ENCODE results near the gene GALNT10. TPM values are rescaled to one million over a fixed set of nuclear protein-coding genes. Genes with fewer than 3 reads are reported as not detected.

Gene GALNT10
- total RNA-seq, 1 donor from 2014 or later = 23.5 TPM

DNA sequence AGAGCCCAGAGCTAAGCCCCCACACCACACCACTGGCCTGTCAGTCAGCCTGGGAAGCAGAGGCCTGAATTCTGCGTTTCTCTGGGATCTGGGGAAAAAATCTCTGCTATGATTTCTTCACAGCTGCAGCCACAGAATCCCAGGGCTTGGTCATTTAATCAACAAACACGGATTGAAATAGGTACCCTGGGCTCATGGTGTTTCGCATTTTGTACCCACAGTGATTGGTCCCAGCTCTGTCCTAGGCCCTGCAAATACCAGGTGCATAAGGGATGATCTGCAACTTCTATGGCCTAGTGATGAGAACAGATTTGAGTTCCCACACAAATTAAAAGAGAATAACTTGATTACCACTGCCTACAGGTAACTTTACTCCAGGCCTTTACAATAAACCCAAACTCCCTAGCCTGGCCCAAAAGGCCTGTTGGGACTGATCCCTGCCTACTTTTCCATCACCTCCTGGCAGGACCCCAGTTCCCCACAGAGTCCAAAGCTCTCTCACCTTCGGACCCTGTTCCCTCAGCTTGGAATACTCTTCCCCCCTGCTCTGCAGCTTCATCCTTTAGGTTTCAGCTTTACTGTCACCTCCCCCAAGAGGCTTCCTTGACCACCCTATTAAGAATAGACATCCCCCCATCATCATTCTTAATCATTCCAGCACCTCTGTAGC, 240.6 kb downstream of the GALNT10 start:
- H3K4me3 ChIP-seq (ENCODE audit: low read depth, low read length) = no peak overlapping the region
- TF ChIP-seq, protein P1, sequence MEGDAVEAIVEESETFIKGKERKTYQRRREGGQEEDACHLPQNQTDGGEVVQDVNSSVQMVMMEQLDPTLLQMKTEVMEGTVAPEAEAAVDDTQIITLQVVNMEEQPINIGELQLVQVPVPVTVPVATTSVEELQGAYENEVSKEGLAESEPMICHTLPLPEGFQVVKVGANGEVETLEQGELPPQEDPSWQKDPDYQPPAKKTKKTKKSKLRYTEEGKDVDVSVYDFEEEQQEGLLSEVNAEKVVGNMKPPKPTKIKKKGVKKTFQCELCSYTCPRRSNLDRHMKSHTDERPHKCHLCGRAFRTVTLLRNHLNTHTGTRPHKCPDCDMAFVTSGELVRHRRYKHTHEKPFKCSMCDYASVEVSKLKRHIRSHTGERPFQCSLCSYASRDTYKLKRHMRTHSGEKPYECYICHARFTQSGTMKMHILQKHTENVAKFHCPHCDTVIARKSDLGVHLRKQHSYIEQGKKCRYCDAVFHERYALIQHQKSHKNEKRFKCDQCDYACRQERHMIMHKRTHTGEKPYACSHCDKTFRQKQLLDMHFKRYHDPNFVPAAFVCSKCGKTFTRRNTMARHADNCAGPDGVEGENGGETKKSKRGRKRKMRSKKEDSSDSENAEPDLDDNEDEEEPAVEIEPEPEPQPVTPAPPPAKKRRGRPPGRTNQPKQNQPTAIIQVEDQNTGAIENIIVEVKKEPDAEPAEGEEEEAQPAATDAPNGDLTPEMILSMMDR (conservative IDR thresholded peaks at IDR 0.05; ENCODE audit: low read depth, low read length) = no peak
- no peak for DNase-seq (ENCODE audit: low read depth)

DNA sequence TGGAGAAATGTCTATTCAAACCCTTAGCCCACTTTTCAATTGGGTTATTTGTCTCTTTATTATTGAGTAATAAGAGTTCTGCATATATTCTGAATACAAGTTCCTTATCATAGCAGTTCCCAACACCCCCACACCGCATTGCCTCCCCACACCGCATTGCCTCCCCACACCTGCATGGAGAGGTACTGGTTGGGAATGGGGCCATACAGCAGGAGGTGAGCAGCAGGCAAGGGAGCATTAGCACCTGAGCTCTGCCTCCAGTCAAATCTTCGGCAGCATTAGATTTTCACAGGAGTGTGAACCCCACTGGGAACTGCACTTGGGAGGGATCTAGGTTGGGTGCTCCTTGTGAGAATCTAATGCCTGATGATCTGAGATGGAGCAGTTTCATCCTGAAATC, 244.7 kb downstream of the GALNT10 start:
- no peak overlapping the region for H3K4me3 ChIP-seq (ENCODE audit: low read depth, low read length)
- DNase-seq (ENCODE audit: low read depth) = no peak
- TF ChIP-seq, protein P1 (conservative IDR thresholded peaks at IDR 0.05; ENCODE audit: low read depth, low read length) = no peak

DNA sequence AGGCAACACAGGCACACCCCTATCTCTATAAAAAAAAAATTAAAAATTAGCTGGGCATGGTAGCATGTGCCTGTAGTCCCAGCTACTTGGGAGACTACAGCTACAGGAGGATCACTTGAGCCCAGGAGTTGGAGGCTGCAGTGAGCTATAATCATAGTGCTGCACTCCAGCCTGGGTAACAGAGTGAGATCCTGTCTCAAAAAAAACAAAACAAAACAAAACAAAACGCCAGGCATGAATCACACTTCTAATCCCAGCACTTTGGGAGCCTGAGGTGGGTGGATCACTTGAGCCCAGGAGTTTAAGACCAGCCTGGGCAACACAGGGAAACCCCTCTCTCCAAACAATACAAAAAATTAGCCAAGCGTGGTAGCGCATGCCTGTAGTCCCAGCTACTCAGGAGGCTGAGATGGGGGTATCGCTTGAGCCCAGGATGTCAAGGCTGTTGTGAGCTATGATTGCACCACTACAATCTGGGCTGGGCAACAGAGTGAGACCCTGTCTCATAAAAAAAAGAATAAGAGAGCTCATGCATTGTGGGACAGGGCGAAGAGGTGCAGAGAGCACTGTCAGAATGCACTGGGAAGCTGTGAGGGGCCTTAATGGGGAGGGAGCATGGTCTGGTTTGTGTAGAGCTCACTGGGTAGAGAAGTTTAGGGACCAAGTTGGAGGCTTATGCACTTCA, 246.9 kb downstream of the GALNT10 start:
- TF ChIP-seq, protein P1 (conservative IDR thresholded peaks at IDR 0.05; ENCODE audit: low read depth, low read length) = no peak
- DNase-seq (ENCODE audit: low read depth) = no peak
- H3K4me3 ChIP-seq (ENCODE audit: low read depth, low read length) = no peak overlapping the region

DNA sequence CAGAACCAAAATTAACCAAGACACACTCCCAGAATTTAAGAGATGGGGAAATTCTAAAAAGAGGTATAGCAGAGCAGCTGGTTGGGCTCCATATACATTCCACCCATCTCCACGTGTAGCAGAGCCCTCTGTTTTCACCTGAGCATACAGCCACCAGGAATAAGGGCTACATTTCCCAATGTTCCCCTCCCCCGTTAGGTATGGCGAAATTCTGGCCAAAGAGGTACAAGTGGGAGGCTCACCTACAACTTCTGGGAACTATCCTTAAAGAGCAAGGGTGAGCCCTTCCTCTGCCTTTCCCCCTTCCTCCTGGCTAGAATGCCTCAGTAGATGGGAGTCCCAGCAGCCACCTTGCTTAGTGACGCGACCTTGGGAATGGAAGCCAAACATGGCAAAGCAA, 250.0 kb downstream of the GALNT10 start:
- TF ChIP-seq, protein P1 (conservative IDR thresholded peaks at IDR 0.05; ENCODE audit: low read depth, low read length) = no peak

DNA sequence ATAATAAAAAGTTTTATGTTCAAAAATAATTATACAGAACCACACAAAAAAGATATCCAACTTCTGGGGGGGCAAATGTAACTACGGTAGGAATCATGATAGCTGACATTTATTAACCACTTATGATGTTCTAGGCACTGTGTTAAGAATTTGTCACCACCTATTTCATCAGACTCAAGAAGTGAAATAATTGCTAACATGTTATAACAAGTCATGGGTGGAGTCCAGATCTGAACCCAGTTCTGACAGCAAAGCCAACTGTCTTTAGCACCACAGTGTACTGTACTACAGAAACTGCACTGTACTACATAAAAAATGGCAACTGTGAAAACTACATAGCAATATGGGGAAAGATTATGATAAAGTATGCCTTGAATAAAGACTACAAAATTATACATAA, 252.3 kb downstream of the GALNT10 start:
- H3K4me3 ChIP-seq (ENCODE audit: low read depth, low read length) = no peak overlapping the region
- DNase-seq (ENCODE audit: low read depth) = no peak
- TF ChIP-seq, protein P1 (conservative IDR thresholded peaks at IDR 0.05; ENCODE audit: low read depth, low read length) = no peak

More for the DNA sequence above, 250.0 kb downstream of the GALNT10 start:
- DNase-seq (ENCODE audit: low read depth) = no peak
- no peak overlapping the region for H3K4me3 ChIP-seq (ENCODE audit: low read depth, low read length)

DNA sequence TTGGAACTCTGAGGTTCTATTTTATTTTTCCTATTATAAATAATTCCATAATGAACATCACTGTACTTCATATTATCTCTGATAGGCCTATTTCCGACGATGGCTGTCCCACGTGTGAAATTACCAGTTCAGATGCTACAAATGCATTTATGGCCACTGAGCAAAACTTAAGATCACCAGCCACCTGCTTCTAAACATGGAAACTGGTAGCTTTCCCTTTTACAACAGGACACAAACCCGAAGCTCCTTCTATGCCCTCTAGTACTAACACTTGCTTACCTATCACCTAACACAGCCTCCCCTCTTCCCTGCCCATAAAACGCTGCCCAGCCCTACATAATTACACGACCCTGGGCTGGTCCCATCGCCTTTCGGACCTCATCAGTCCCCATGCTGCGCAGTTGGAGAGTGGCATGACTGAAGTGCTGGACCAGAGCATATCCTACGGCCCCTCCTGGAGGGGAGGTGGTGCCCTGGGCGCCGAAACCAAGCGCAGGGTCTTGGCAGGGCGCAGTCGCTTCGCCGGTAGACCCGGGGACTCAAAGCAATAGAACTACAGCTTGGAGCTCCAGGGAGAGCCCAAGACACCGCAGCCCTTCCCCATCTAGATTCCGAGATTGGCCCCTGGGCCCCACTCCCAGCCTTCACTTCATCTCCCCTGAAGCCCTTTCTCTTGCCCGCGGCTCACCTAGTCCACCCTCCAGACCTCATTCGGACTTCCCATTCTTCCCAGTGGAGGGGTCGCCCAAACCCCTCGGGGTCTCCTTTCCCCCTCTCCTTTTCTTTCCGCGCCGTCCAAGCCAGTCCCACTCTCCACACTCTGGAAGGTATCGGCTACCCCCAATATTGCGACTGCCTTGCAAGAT, 254.3 kb downstream of the GALNT10 start:
- no peak for DNase-seq (ENCODE audit: low read depth)
- H3K4me3 ChIP-seq (ENCODE audit: low read depth, low read length) = peak overlapping the region; percentile 69
- TF ChIP-seq, protein P1 (conservative IDR thresholded peaks at IDR 0.05; ENCODE audit: low read depth, low read length) = no peak
